A673 (cell line): ENCODE results near the gene MAP7D3.

Source experiments
- CTCF ChIP-seq: fragments of 300-800, 200-600 bp; sonication (generic); conservative IDR thresholded peaks from 2 replicates; pipeline ENCODE4 v1.5.1; 2017; ENCODE audit warnings: low read depth, mild to moderate bottlenecking, antibody characterized with exemption, low read length, moderate library complexity, mixed read lengths
- EZH2 ChIP-seq: fragments of 200-600 bp; sonication (generic); IDR thresholded peaks from 2 replicates; pipeline ENCODE4 v1.6.1; 2017; ENCODE audit warnings: borderline replicate concordance, low read depth, mild to moderate bottlenecking, mixed read lengths, antibody characterized with exemption, low read length; ENCODE audit not compliant: poor library complexity, severe bottlenecking

- no peak for TF ChIP-seq CTCF
- no peak for TF ChIP-seq EZH2
These were observed 8.3 kb upstream of the MAP7D3 start for GRCh38 chrX:136259543-136259942.
